ENCODE measurements around the gene ASAP2.

The ASAP2 gene

GRCh38 chr2:9169349-9170107 is 37.1 kb upstream of the ASAP2 start:
- Histone ChIP-seq H3K27ac (no peak overlapping the region), H3K4me3 (ENCODE audit: low read depth, low read length) (no peak overlapping the region), H3K36me3 (no peaks in the 10 kb centered on the region), H3K9me3 (ENCODE audit: severe bottlenecking) (no peaks in the 10 kb centered on the region), H3K27me3 (ENCODE audit: insufficient read depth, low read depth, severe bottlenecking) (no peaks in the 10 kb centered on the region)
- TF ChIP-seq CTCF (IDR thresholded peaks at IDR 0.05; ENCODE audit: low read depth, low read length), result no peak
- no peak for DNase-seq

- no peak for TF ChIP-seq CTCF (IDR thresholded peaks at IDR 0.05; ENCODE audit: low read depth, low read length)
- no peaks in the 10 kb centered on the region for H3K9me3 ChIP-seq (ENCODE audit: severe bottlenecking)
- DNase-seq, result no peak
- no peaks in the 10 kb centered on the region for H3K36me3 ChIP-seq
- H3K27me3 ChIP-seq (ENCODE audit: insufficient read depth, low read depth, severe bottlenecking), result no peaks in the 10 kb centered on the region
- H3K27ac ChIP-seq, result no peak overlapping the region
- H3K4me3 ChIP-seq (ENCODE audit: low read depth, low read length), result no peak overlapping the region
Observed at GRCh38 chr2:9170458-9171130, 36.0 kb upstream of the ASAP2 start.

GRCh38 chr2:9174771-9175437 is 31.7 kb upstream of the ASAP2 start:
- Histone ChIP-seq H3K9me3 (ENCODE audit: severe bottlenecking) (no peaks in the 10 kb centered on the region), H3K27me3 (ENCODE audit: insufficient read depth, low read depth, severe bottlenecking) (no peaks in the 10 kb centered on the region), H3K36me3 (no peaks in the 10 kb centered on the region), H3K27ac (no peak overlapping the region), H3K4me3 (ENCODE audit: low read depth, low read length) (no peak overlapping the region)
- DNase-seq, result no peak
- TF ChIP-seq CTCF (IDR thresholded peaks at IDR 0.05; ENCODE audit: low read depth, low read length), result no peak

DNA sequence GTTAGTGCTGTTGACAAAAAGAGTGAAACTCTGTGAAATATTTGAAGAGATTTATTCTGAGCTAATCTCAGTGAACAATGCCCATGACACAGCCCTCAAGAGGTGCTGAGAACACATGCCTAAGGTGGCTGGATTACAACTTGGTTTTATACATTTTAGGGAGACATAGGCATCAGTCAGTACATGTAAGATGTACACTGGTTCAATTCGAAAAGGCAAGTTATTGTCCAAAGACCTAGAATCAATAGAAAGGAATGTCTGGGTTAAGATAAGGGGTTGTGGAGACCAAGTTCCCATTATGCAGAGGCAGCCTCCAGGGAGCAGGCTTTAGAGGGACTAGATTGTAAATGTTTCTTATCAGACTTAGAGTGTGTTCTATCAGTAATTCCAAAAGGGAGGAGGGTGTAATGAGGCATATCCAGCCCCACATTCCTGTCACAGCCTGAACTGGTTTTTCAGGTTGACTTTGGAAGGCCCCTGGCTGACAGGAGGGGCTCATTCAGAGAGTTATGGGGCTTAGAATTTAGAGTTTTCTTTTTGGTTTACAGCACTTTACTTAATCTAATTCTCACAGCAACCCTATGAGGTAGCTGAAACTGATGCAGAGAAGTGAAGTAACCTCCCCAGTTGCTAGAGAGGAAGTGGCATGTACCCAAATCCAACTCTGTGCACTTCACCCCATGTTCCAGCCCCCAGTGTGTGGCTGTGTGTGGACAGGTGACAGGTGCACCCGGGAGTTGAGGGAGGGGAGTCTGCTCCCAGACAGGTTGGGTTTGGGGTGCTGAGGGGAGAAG is 28.3 kb upstream of the ASAP2 start:
- no peaks in the 10 kb centered on the region for H3K36me3 ChIP-seq
- no peak overlapping the region for H3K4me3 ChIP-seq (ENCODE audit: low read depth, low read length)
- H3K27ac ChIP-seq, result no peak overlapping the region
- no peak for DNase-seq
- H3K9me3 ChIP-seq (ENCODE audit: severe bottlenecking), result no peaks in the 10 kb centered on the region
- TF ChIP-seq CTCF (IDR thresholded peaks at IDR 0.05; ENCODE audit: low read depth, low read length), result no peak
- H3K27me3 ChIP-seq (ENCODE audit: insufficient read depth, low read depth, severe bottlenecking), result no peaks in the 10 kb centered on the region

DNA sequence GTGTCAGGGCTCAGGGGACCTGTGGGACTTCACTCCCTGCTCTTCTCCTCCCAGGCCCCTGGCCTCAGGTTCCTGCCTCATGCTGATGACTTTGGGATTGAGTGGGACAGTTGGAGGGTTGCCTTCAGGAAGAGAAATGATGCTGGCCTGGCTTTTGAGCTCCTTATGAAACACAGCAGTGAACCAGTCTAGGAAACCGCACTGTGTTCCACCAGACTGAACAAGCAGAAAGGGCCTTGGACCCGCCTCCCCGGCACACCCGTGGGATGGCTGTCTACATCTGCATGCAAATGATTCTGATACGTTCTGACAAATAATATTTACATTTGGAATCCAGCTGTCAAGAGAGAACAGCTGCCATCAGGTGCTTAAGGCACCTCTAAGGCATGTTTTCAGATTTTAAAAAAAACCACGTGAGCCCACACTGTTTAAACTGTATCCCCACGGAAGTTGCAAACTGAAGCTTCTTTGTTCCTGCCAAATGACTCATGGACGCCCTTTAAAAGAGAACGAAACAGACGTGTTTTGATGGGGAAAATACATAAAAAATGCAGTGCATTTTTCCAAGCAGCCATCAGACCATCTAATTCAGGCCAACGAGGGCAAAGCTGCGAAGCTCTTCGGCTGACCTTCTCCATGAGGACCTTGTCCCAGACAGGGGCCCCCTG is 27.6 kb upstream of the ASAP2 start:
- Histone ChIP-seq H3K27me3 (ENCODE audit: insufficient read depth, low read depth, severe bottlenecking) (no peaks in the 10 kb centered on the region), H3K27ac (no peak overlapping the region), H3K4me3 (ENCODE audit: low read depth, low read length) (no peak overlapping the region), H3K36me3 (no peaks in the 10 kb centered on the region), H3K9me3 (ENCODE audit: severe bottlenecking) (no peaks in the 10 kb centered on the region)
- TF ChIP-seq CTCF (IDR thresholded peaks at IDR 0.05; ENCODE audit: low read depth, low read length), result no peak
- DNase-seq, result no peak
